ENCODE data around the gene AADAC. TPM values are rescaled to one million over a fixed set of nuclear protein-coding genes. Genes with fewer than 3 reads are reported as not detected.
"Not testable (repeated sequence)": the region's sequence is repeated elsewhere in the genome, so short reads cannot be mapped to it uniquely, and the experiment has no call there.

Gene AADAC
- total and polyA plus RNA-seq, 3 donors from 2014 or later: 0.25 to 0.31 TPM; not detected in 1

GRCh38 chr3:151788401-151788800 lies 25.5 kb upstream of the AADAC start:
- TF ChIP-seq POLR2A (IDR thresholded peaks at IDR 0.05): no peak
- TF ChIP-seq CTCF (IDR thresholded peaks at IDR 0.05): no peak
- no peak overlapping the region for H3K27ac ChIP-seq
- no peak for DNase-seq
- H3K9me3 ChIP-seq: no peaks in the 10 kb centered on the region
- WGBS, 2 donors: 49 to 58% methylated on average over 2 of the region's 2 CpGs
- H3K4me3 ChIP-seq: no peak overlapping the region
- H3K4me1 ChIP-seq: no peaks in the 10 kb centered on the region
- H3K36me3 ChIP-seq (ENCODE audit: low read depth, missing control alignments): no peaks in the 10 kb centered on the region
- intact Hi-C loops (cut with DNase I; ENCODE audit: low total_unique reads): no loop called here
- H3K27me3 ChIP-seq: no peaks in the 10 kb centered on the region

GRCh38 chr3:151789853-151790463 lies 24.0 kb upstream of the AADAC start:
- Histone ChIP-seq H3K27me3 (no peaks in the 10 kb centered on the region), H3K4me3 (no peak overlapping the region), H3K36me3 (ENCODE audit: low read depth, missing control alignments) (no peaks in the 10 kb centered on the region), H3K27ac (no peak overlapping the region), H3K4me1 (no peaks in the 10 kb centered on the region), H3K9me3 (no peaks in the 10 kb centered on the region)
- WGBS, 2 donors: 71 to 75% methylated on average over 1 of the region's 1 CpG
- intact Hi-C loops (cut with DNase I; ENCODE audit: low total_unique reads): no loop called here
- TF ChIP-seq POLR2A (IDR thresholded peaks at IDR 0.05) (no peak), CTCF (IDR thresholded peaks at IDR 0.05) (no peak)
- no peak for DNase-seq

GRCh38 chr3:151790763-151791162 lies 23.2 kb upstream of the AADAC start:
- intact Hi-C loops (cut with DNase I; ENCODE audit: low total_unique reads); H3K9me3 ChIP-seq: not testable (repeated sequence)
- WGBS, 2 donors: 92 to 95% methylated on average over 2 of the region's 2 CpGs

GRCh38 chr3:151792411-151792810 lies 21.5 kb upstream of the AADAC start:
- no peak overlapping the region for H3K4me3 ChIP-seq
- no peak overlapping the region for H3K27ac ChIP-seq
- H3K36me3 ChIP-seq (ENCODE audit: low read depth, missing control alignments): no peaks in the 10 kb centered on the region
- no peak for TF ChIP-seq CTCF (IDR thresholded peaks at IDR 0.05)
- TF ChIP-seq POLR2A (IDR thresholded peaks at IDR 0.05): no peak
- no peaks in the 10 kb centered on the region for H3K27me3 ChIP-seq
- H3K9me3 ChIP-seq: no peaks in the 10 kb centered on the region
- H3K4me1 ChIP-seq: no peaks in the 10 kb centered on the region
- DNase-seq: no peak
- 83 to 86% methylated on average over 2 of the region's 2 CpGs for WGBS, 2 donors
- intact Hi-C loops (cut with DNase I; ENCODE audit: low total_unique reads): no loop called here

More at GRCh38 chr3:151790763-151791162, 23.2 kb upstream of the AADAC start:
- not testable (repeated sequence) for DNase-seq; H3K27me3 ChIP-seq; H3K4me3 ChIP-seq; H3K27ac ChIP-seq; H3K36me3 ChIP-seq (ENCODE audit: low read depth, missing control alignments); H3K4me1 ChIP-seq

- no peak overlapping the region for H3K27ac ChIP-seq
Measured at GRCh38 chr3:151793636-151794035, 20.3 kb upstream of the AADAC start.

More at GRCh38 chr3:151793636-151794035, 20.3 kb upstream of the AADAC start:
- no peaks in the 10 kb centered on the region for H3K36me3 ChIP-seq (ENCODE audit: low read depth, missing control alignments)
- no peak for DNase-seq
- no peaks in the 10 kb centered on the region for H3K27me3 ChIP-seq
- TF ChIP-seq POLR2A (IDR thresholded peaks at IDR 0.05): no peak
- no peak for TF ChIP-seq CTCF (IDR thresholded peaks at IDR 0.05)
- no peaks in the 10 kb centered on the region for H3K4me1 ChIP-seq
- H3K9me3 ChIP-seq: no peaks in the 10 kb centered on the region
- no peak overlapping the region for H3K4me3 ChIP-seq
- intact Hi-C loops (cut with DNase I; ENCODE audit: low total_unique reads): no loop called here
- 47 to 67% methylated on average over 2 of the region's 2 CpGs for WGBS, 2 donors

All from testis (tissue), 3 donors.